Prostate gland (tissue), 2 donors: ENCODE data around the gene SPIRE2.

Source experiments
- CTCF ChIP-seq, 4 experiments: fragments of 200-600 bp in 2 of 4; fragments of 450-650 bp in 2 of 4; sonication (generic) in 2 of 4; IDR thresholded peaks; 1 replicate in 3 of 4; 2 replicates in 1 of 4; pipeline ENCODE4 v1.5.1; 2016 to 2019; ENCODE audit warnings: antibody characterized with exemption in 4 of 4, mild to moderate bottlenecking in 2 of 4, moderate library complexity in 2 of 4
- POLR2A ChIP-seq: fragments of 450-650 bp; IDR thresholded peaks from one replicate; pipeline ENCODE4 v1.6.1; 2016; ENCODE audit warnings: antibody characterized with exemption, mild to moderate bottlenecking
- POLR2AphosphoS5 ChIP-seq: sonication (generic); formaldehyde crosslinking; IDR thresholded peaks from one replicate; pipeline ENCODE4 v1.6.1; 2017; ENCODE audit warnings: antibody characterized with exemption

- TF ChIP-seq CTCF (IDR thresholded peaks at IDR 0.05): no peak
- no peak for TF ChIP-seq POLR2AphosphoS5
- TF ChIP-seq POLR2A: no peak
These were observed 64.4 kb downstream of the SPIRE2 start for GRCh38 chr16:89892635-89893034.
